ENCODE data around the gene S100A10. TPM values are rescaled to one million over a fixed set of nuclear protein-coding genes. Genes with fewer than 3 reads are reported as not detected.

The S100A10 gene
- total RNA-seq, 1 donor from 2014 or later, result 186 TPM

DNA sequence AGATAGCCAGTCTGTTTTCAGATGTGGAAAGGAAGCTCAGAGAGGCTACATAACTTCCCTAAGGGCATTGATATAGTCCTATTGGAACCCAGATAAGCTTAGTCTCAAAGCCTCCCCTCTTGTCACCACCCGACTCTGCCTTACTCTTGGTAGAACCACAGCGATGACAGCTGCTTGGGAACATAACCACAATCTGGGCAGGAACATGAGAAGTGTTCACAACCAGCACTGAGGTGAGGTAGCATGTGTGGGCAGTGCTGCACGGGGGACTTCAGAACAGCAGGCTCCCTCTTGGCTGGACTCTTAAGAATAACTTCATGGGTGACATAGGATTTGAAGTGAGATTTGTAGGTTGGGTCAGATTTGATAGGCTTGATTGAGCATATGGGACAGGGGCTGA lies 9.3 kb upstream of the S100A10 start:
- TF ChIP-seq, protein P1, sequence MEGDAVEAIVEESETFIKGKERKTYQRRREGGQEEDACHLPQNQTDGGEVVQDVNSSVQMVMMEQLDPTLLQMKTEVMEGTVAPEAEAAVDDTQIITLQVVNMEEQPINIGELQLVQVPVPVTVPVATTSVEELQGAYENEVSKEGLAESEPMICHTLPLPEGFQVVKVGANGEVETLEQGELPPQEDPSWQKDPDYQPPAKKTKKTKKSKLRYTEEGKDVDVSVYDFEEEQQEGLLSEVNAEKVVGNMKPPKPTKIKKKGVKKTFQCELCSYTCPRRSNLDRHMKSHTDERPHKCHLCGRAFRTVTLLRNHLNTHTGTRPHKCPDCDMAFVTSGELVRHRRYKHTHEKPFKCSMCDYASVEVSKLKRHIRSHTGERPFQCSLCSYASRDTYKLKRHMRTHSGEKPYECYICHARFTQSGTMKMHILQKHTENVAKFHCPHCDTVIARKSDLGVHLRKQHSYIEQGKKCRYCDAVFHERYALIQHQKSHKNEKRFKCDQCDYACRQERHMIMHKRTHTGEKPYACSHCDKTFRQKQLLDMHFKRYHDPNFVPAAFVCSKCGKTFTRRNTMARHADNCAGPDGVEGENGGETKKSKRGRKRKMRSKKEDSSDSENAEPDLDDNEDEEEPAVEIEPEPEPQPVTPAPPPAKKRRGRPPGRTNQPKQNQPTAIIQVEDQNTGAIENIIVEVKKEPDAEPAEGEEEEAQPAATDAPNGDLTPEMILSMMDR (IDR thresholded peaks at IDR 0.05; ENCODE audit: borderline replicate concordance), result no peak
- H3K4me1 ChIP-seq, result peaks cover 42% of the 10 kb centered on the region
- H3K27ac ChIP-seq (replicated peaks), result peak overlapping the region; percentile 39
- no peaks in the 10 kb centered on the region for H3K9me3 ChIP-seq (replicated peaks)
- no peak for DNase-seq
- no peak overlapping the region for H3K4me3 ChIP-seq
- H3K36me3 ChIP-seq, result no peaks in the 10 kb centered on the region
- intact Hi-C loops (cut with micrococcal nuclease), result loop anchor here (5.0 kb wide), 1 partner anchor 36 kb away; no protein-coding TSS in a partner anchor
- H3K27me3 ChIP-seq (ENCODE audit: low read depth), result no peaks in the 10 kb centered on the region

DNA sequence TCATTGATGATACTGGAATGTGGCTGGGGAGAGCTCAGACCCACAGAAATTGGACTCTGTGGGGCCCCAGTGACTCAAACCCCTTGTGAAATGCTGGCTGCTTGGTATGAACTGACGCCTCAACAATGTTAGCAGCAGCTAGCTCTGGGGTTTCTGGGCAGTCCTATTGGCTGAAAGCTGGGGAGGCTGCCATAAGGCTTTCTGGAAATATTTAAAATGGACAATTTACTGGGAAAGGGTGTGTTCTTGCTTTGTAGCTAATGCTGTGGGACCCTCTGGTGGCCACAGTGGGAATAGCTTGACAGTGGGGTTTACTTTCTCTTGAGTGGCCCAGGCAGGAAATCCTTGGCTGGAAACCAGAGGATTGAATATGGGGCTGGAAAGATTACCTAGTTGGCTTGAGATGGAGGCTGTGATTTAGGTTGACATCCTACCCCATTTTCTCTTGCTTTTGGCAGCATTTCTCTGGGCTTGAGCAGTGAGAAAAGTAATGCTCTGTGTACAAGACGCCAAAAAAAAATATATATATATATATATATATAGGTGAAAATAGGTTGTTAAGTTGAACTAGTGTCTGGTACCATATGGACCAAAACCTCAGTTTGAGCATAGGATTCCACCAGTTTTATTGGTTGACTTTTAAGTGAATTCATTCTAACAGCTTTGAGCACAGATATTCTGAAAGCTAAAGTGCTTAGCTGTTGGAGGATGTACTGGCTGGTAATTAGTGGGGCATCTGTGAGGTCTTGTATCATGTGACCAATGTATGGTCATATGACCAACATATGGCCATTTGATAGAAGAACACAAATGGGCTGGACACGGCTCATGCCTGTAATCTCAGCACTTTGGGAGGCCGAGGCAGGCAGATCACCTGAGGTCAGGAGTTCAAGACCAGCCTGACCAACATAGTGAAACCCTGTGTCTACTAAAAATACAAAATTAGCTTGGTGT lies 8.2 kb upstream of the S100A10 start:
- Histone ChIP-seq H3K27ac (replicated peaks) (peak overlapping the region; percentile 49), H3K9me3 (replicated peaks) (no peaks in the 10 kb centered on the region), H3K36me3 (no peaks in the 10 kb centered on the region), H3K4me3 (no peak overlapping the region), H3K27me3 (ENCODE audit: low read depth) (no peaks in the 10 kb centered on the region), H3K4me1 (peaks cover 42% of the 10 kb centered on the region)
- TF ChIP-seq, protein P1 (IDR thresholded peaks at IDR 0.05; ENCODE audit: borderline replicate concordance), result peak; percentile 97
- peak; percentile 87 for DNase-seq
- intact Hi-C loops (cut with micrococcal nuclease), result loop anchor here (5.0 kb wide), 1 partner anchor 35 kb away; no protein-coding TSS in a partner anchor

DNA sequence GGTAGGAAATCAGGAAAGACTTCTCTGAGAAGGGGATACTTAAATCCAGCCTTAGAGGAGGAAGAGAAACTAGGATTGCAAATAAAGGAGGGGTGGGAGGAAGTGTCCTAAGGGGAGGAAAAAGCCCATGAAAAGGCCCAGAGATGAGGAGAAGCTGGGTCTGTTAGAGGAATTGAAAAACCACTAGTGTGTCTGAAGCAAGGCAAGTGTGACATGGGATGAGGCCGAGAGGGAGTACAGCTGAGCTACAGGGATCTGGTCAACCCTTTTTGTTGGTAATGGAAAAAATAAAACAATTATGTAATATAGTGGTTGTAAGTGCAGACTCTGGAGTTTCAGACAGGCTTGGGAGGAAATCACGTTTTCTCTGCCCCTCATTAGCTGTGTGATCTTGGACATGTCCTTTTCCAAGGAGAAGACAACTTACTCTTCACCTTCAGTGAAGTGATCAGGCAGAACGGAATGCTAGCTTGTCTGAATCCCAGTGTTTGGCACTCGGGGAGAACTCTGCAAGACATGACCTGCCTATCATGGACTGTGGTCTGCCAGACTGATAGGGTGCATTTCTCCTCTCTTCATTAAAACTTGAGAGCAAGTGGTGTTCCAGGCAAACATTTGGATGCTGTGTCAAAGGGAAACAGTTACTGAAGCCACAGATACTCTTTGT lies 7.4 kb upstream of the S100A10 start:
- intact Hi-C loops (cut with micrococcal nuclease), result loop anchor here (5.0 kb wide), 1 partner anchor 34 kb away; no protein-coding TSS in a partner anchor
- Histone ChIP-seq H3K9me3 (replicated peaks) (no peaks in the 10 kb centered on the region), H3K27ac (replicated peaks) (peak overlapping the region; percentile 49), H3K27me3 (ENCODE audit: low read depth) (no peaks in the 10 kb centered on the region), H3K36me3 (no peaks in the 10 kb centered on the region), H3K4me1 (peaks cover 42% of the 10 kb centered on the region), H3K4me3 (no peak overlapping the region)
- TF ChIP-seq, protein P1 (IDR thresholded peaks at IDR 0.05; ENCODE audit: borderline replicate concordance), result no peak
- no peak for DNase-seq

DNA sequence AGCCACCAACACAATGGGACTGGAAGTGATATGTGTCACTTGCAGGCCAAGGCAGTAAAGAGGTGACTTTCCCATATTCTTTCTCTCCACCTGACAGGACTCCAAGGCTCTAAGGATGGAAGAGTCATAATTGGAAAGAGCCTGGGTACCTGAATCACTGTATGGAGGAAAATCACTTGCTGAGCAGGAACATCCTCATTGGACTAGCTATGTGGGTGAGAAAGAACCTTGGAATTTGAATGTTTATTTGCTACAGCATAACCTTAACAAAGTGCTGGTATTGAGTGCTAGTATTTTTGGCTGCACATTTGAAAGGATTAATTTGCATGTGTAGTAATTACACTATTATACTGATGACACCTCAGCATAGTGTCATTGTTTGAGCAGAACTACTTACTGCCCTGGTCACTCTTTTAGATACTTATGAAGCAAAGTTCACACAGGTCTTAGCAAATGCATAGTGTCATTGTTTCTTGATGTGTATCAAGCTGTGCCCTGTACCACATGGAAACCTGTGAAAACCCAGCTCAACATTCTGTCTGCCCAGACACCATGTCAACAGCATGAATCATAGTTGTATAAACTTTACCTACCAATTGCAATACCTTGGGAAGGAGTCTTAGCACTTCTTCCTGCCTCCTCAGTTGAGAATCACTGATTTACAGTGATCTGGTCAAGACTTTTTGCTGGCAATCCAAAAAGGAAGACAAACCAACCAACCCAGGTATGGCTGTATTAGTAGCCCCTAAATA lies 5.1 kb upstream of the S100A10 start:
- intact Hi-C loops (cut with micrococcal nuclease), result no loop called here
- Histone ChIP-seq H3K36me3 (no peaks in the 10 kb centered on the region), H3K27me3 (ENCODE audit: low read depth) (no peaks in the 10 kb centered on the region), H3K4me1 (peaks cover 43% of the 10 kb centered on the region), H3K27ac (replicated peaks) (no peak overlapping the region), H3K4me3 (no peak overlapping the region), H3K9me3 (replicated peaks) (no peaks in the 10 kb centered on the region)
- TF ChIP-seq, protein P1 (IDR thresholded peaks at IDR 0.05; ENCODE audit: borderline replicate concordance), result no peak
- no peak for DNase-seq

DNA sequence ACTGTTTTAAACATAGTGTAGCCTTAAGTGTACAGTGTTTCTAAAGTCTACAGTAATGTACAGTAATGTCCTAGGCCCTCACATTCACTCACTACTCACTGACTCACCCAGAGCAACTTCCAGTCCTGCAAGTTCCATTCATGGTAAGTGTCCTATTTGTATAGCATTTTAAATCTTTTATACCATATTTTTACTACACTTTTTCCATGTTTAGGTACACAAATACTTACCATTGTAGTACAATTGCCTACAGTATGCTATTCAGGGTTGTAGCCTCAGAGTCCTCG lies 3.6 kb upstream of the S100A10 start:
- DNase-seq, result no peak
- Histone ChIP-seq H3K36me3 (no peaks in the 10 kb centered on the region), H3K27ac (replicated peaks) (no peak overlapping the region), H3K4me3 (no peak overlapping the region), H3K9me3 (replicated peaks) (no peaks in the 10 kb centered on the region), H3K27me3 (ENCODE audit: low read depth) (no peaks in the 10 kb centered on the region), H3K4me1 (peaks cover 43% of the 10 kb centered on the region)
- TF ChIP-seq, protein P1 (IDR thresholded peaks at IDR 0.05; ENCODE audit: borderline replicate concordance), result no peak
- intact Hi-C loops (cut with micrococcal nuclease), result loop anchor here (2.0 kb wide), 1 partner anchor 62 kb away; no protein-coding TSS in a partner anchor
